ENCODE data around the gene LGALSL.

DNA sequence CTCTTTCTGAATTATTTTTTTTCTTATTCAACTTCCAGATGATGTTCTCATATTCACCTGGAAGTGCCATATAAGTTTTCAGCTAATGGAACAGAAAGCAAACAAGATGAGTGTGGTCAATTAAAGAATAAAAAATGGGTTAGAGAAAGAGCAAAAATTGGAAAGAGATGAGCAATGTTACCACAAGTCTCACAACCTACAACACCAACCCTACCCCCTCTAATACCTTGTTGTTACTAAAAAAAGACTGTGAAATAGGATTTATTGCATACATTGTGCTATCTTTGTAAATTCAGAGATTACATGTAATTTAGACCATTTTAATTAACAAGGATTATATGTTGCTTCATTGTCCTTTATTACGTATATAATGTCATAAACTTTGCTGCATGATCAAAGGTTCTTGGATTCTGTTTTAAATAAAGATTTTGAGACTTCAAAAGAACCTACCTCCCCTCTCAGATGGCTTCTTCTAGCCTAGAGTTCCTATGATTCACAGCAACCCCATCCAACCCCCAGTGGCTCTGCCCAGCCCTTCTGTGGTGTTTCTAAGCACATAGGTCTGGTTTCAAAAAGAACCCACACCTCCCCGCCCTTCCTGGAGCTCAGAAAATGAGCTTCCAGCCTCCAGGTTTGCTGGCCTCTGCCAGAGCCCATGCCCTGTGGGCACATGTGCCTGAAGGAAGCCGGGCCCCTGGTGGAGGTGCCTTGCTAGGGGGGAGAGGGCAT, 24.7 kb downstream of the LGALSL start:
- TF ChIP-seq, protein P1, sequence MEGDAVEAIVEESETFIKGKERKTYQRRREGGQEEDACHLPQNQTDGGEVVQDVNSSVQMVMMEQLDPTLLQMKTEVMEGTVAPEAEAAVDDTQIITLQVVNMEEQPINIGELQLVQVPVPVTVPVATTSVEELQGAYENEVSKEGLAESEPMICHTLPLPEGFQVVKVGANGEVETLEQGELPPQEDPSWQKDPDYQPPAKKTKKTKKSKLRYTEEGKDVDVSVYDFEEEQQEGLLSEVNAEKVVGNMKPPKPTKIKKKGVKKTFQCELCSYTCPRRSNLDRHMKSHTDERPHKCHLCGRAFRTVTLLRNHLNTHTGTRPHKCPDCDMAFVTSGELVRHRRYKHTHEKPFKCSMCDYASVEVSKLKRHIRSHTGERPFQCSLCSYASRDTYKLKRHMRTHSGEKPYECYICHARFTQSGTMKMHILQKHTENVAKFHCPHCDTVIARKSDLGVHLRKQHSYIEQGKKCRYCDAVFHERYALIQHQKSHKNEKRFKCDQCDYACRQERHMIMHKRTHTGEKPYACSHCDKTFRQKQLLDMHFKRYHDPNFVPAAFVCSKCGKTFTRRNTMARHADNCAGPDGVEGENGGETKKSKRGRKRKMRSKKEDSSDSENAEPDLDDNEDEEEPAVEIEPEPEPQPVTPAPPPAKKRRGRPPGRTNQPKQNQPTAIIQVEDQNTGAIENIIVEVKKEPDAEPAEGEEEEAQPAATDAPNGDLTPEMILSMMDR (conservative IDR thresholded peaks at IDR 0.05) = no peak
- TF ChIP-seq ZFX (IDR thresholded peaks at IDR 0.05) = no peak

Measured in C4-2B (cell line).